Measurements from ENCODE around the gene ADAM12.

Gene ADAM12

DNA sequence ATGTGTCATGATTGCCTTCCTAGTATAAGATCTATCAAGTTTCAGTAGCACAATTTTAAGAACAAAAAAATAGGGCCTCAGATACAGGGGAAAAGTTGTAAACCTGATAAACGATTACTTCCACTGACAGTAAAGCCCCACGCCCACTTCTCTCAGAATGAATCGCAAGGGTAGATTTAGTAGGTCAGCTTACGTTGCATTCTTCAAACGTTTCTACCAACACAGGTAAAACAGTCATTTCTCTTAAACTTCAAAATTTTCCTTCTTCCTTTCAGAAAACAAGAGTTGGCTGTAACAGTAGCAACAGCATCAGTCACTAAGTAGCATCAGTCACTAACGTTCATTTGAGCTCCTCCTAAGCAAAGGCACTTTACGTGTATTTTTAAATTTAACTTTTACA is 221.5 kb downstream of the ADAM12 start:
- no peak for DNase-seq

GRCh38 chr10:126165874-126166273 is 222.4 kb downstream of the ADAM12 start:
- DNase-seq, result no peak

DNA sequence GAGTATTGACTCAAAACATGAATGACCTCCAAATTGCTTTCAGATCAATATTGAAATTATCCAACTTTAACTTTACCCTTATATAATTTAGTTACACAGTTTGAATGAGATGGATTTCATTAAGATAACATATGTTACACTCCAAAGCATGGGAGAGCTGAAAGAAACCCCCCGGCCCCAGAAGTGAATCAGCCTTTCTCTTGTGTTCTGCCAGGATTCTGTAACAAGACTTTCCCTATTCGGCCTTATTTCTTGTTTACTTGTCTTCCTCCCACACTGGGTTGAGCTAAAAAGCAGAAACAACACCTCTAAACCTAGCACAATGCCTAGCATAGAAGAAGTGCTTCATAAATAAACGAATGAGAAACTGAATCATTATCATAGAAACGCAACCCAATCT is 224.8 kb downstream of the ADAM12 start:
- no peak for DNase-seq

- DNase-seq, result no peak
Measured at GRCh38 chr10:126161691-126162090, 226.6 kb downstream of the ADAM12 start.

- DNase-seq, result no peak
Measured at GRCh38 chr10:126160971-126161630, 227.2 kb downstream of the ADAM12 start.

GRCh38 chr10:126160571-126160970 is 227.7 kb downstream of the ADAM12 start:
- no peak for DNase-seq

GRCh38 chr10:126158133-126158892 is 230.0 kb downstream of the ADAM12 start:
- DNase-seq, result no peak

GRCh38 chr10:126157189-126157588 is 231.1 kb downstream of the ADAM12 start:
- DNase-seq, result no peak

DNA sequence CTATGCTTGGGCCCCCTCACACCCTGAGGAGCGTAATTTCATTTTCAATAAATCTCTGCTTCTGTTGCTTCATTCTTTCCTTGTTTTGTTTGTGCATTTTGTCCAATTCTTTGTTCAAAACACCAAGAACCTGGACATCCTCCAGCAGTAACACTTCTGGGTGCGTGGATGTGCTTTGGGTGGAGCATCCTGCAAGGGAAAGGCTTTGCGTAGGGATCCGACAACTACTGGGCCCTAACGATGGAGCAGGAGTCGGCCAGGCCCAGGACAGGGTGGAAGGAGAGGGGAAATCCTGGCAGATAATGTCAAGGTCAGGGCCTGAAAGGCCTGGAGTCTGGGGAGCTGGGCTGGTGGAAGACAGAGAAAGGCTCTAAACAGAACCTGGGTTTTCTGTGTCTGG is 231.8 kb downstream of the ADAM12 start:
- DNase-seq, result no peak

GRCh38 chr10:126156012-126156411 is 232.3 kb downstream of the ADAM12 start:
- no peak for DNase-seq

DNA sequence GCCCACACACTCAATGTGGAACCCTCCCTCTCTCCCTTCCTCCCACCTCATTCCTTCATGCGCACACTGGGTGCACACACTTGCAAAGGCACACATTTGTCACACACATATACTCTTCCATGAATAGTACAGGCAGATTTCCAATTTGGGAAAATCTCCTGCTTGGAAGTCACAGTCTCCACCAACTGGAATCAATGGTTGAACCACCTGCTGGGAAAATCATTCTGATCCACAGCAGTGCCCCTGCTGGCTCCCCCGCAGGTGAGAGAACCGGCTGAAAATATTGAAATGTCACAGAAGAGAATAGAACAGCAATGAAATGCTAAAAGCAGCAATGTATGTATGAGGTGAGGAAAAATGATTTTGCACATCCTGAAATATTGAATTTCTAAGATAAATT is 232.7 kb downstream of the ADAM12 start:
- DNase-seq, result no peak

DNA sequence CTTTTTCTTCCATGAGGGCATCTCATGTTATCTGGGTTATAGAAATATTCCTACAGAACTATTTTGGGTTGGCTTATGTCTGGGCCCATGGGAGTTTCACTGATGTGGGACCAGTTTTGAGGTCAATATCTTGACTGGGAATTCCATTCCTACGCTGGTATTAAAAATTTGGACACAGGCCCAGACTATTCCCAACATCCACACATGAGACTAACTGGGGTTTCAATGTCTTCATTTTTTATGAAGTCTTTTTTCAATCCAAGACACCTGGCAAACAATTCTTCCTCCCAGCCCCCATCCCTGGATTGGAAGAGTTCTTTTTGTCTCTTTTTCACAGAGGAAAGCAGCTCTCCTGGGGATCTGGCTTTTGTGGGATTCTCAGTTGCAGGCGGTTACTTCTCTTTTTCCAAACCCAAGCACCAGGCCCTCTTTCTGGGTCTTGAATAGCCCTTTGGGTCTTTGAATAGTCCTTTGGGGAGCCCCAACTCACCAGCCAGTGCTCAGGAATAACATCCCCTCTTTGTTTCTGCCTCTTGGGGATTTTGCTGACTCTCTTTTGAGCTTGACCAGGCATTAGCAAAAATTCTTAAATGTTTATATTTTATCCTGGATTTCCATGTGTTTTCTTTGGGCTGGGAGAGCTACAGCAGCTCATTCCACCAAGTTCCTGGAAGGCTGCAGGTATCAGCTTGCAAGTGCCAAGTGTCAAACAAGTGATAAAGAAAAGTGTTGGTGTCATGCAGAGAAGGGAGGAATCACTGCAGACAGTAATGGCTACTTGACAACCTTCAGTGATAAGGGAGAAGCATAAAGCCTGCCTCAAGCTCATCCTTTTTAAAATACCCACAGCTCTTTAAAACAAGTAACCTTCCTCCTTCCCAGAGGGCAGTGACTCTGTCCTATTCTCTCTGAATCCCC is 234.3 kb downstream of the ADAM12 start:
- DNase-seq, result no peak

DNA sequence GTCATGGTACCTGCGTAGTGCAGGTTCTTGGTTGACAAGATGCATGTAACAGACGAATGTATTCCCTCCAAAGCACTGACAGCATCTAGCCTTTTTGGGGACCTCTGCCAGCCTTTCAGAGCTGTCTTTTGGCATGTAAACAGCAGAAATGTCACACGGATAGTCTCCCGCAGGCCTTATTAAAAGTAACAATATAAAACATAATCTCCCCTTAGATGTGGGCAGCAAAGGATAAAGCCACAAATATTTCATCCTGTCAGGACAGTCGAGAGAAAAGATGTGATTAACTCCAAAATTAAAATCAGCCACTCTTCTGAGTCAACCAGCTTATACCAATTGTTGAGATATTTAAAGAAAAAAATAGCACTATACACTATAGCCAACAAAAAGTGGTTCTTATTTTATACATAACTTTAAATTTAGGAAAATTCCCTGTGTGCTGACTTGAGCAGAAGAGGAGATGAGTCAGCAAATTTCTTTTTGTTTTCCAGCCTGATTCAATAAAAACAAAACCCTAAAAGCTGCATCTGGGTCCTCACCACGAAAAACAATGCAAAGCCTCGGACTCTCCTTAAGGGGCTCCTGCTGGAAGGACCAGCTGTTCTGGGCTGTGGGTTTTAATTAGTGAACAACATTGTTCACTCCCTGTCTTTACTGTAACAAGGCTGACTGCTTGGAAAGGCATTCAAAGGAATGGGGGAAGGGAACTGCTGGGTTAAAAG is 240.2 kb downstream of the ADAM12 start:
- DNase-seq, result no peak

- DNase-seq, result no peak
Measured at GRCh38 chr10:126146771-126147170, 241.5 kb downstream of the ADAM12 start.

GRCh38 chr10:126143117-126143516 is 245.2 kb downstream of the ADAM12 start:
- no peak for DNase-seq

GRCh38 chr10:126140746-126141273 is 247.5 kb downstream of the ADAM12 start:
- DNase-seq, result no peak

GRCh38 chr10:126137562-126138221 is 250.6 kb downstream of the ADAM12 start:
- no peak for DNase-seq

- DNase-seq, result no peak
Measured at GRCh38 chr10:126135941-126136595, 252.2 kb downstream of the ADAM12 start.

GRCh38 chr10:126135177-126135576 is 253.1 kb downstream of the ADAM12 start:
- DNase-seq, result no peak

DNA sequence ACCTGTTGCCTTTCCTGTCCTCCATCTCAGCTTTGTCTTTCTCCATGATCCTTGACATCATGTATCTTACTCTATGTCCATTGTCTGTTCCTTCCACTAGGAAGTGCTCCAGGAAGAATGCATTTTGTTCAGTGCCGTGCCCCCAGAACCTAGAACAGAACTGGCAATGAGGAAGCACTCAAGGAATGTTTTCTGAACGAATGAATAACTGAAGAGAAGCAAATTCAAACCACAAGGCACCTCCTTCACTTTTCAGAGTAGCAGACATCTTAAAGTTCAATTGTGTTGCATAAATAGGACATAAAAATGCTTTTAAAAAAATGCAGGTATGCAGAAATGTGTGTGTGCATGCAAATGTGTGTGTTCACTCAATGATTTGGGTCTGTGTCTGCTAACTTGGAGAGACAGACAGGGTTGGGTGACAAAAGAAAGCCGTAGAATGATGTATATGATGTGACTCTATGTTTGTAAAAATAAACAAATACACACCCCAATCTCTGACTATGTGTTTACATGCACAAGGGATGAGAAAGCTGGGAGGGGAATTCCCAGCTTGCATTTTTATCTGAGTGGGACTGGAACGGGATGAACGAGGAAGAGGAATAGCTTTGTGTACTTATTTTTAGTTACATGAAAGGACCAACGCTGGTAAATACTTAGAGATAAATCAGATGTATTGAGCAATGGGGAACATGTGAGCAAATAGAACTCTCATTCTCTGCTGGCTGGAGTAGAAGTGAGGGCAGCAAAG is 254.2 kb downstream of the ADAM12 start:
- no peak for DNase-seq

Measured in CD4-positive, alpha-beta T cell treated with Interleukin-4 for 4 hours (primary cell).